Measurements from ENCODE around the gene IGF2BP1.
"Not testable (repeated sequence)": the region's sequence is repeated elsewhere in the genome, so short reads cannot be mapped to it uniquely, and the experiment has no call there.

Gene IGF2BP1

GRCh38 chr17:49055181-49055927 lies 58.2 kb downstream of the IGF2BP1 start:
- DNase-seq = no peak

DNA sequence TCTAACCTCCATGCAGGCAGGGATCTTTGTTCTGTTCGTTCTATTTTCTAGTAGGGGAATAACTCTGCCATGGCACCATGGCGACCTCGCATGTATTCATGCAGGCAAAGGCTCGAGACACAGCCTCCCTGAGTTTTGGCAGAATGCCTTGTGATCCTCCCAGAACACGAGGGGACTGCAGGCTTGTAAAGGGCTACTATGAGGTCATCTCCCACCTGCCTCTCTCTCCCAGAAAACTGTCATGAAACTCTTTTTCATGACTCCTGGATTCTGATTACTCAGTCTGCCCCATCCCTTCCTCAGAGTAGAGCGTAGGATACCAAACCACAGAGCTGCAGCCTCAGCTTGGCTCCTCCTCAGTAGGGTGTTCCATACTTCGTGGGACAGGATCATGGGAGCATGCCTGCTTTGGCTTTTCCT lies 64.3 kb downstream of the IGF2BP1 start:
- DNase-seq = no peak

GRCh38 chr17:49063652-49064051 lies 66.5 kb downstream of the IGF2BP1 start:
- no peak for DNase-seq

DNA sequence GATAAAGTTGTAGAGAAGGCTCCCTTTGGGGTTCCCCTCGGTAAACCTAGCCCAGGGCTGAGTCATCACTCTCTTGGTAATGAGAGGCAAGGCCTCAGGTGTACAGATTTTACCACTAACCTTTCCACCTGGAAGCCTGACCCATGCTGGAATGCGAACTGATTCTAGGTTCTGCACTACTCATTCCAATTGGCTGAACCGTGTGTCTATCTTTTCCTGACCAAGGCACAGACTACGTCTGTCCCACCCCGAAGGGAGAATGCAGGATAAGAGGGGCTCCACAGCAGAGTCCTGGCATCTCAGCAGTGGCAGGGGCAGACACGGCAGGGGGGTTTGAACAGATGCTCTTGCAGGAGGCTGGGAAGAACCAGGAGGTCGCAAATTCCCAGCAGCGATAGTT lies 70.0 kb downstream of the IGF2BP1 start:
- DNase-seq = no peak

DNA sequence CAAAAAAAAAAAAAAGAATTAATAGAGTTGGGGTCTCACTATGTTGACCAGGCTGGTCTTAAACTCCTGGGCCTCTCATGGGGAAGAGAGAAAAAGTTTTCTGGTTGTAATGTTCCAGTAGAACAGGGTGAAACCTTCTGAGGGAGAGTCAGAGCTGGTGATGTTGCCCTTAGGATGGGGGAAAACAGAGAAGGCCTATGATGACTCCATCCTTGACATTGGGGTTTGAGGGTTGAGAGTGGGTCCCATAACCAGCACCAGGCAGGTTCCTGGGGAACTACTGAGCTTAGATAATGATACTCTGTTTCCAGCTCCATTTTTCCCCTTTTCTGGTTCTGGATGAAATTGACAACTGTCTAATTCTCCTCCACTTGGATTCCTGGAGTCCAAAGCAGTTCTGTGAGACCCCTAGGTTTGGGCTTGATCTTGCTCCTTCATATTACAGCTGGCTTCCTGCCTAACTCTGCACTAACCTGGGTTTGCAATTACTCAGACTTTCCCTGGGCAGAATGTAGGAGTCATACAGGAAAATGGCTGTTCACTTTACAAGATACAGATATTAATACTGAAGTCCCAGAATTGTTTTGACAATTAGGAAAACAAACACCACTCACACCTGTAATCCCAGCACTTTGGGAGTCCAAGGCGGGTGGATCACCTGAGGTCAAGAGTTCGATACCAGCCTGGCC lies 72.5 kb downstream of the IGF2BP1 start:
- DNase-seq = no peak

DNA sequence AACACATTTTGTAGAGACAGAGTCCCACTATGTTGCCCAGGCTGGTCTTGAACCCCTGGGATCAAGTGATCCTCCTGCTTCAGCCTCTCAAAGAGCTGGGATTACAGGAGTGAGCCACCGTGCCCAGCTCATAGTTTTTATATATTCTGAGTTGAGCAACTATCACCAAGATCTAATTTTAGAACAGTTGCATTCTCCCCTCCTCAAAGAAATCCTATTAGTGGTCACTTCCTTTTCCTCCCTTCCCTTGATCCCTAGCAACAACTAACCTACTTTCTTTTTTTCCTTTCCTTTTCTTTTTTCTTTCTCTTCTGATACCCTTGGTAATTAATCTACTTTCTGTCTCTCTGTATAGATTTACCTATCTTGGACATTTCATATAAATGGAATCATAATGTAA lies 73.9 kb downstream of the IGF2BP1 start:
- DNase-seq = no peak

DNA sequence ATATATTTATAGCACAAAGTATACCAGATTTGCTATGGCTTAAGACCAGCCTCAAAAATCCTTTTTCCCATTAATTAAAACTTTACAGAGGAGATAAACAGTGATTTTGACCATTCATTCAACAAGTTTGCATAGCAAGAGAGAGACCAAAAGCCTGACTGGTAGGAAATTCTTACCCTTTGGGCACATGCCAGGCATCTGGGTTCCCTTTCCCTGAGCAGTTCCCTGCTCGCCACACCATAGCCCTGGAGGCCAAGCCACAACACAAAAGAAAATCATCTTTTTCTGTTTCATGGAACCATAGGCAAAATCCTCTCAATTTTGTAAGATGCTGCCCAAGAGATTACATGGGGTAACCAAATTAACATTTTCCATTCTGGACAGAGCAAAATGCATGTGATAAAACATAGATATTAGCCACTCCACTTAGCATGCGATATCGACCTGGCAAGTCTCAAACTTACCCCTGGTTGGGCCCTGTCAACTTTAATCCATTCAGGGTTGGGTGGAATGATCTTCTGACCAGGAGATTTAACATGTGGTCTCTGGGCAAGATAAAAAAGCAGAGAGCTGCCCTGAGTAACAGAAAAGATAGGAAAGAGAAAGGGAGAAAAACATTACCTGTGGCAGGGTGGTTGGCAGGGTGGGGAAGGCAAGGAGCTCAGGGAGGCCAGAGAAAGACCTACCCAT lies 77.8 kb downstream of the IGF2BP1 start:
- DNase-seq = no peak

DNA sequence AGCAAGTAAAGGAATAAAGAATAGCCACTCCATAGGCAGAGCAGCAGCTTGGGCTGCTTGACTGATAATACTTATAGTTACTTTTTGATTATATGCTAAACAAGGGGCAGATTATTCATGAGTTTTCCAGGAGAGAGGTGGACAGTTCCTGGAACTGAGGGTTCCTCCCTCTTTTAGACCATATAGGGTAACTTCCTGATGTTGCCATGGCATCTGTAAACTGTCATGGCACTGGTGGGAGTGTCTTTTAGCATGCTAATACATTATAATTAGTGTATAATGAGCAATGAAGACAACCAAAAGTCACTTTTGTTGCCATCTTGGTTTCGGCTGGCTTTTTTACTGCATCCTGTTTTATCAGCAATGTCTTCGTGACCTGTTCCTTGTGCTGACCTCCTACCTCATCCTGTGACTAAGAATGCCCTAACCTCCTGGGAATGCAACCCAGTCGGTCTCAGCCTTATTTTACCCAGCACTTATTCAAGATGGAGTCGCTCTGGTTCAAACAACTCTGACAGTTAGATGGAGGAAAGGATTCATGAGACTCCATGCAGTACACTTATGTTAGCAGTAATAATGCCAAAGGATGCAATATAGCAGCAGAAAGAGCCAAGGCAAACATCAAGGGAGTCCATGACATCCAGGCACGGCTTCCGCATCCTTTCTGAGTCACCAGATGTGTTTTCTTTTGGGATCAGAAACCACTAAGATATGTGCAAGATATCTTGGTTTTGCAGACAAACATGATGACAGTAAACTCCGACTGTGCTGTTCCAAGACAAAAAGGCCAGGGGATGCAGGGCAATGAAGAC lies 79.6 kb downstream of the IGF2BP1 start:
- no peak for DNase-seq

DNA sequence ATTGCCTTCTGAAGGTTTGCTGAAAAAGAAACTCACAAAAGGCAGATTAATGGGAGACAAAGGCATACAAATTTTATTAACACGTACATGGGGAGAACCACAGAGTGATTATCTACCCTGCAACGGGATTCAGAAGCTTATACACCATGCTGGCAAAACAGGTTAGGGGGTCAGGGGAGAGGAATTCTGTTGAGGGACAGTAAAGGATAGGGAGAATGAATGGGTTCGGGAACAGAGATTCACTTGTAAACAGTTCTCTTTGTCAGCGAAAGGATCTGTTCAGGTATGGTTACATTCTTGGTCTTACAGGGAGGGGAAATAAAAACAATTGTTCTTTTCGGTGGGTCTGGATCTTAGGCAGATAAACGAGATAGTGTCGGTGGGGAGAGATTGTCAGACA lies 81.1 kb downstream of the IGF2BP1 start:
- DNase-seq = no peak

DNA sequence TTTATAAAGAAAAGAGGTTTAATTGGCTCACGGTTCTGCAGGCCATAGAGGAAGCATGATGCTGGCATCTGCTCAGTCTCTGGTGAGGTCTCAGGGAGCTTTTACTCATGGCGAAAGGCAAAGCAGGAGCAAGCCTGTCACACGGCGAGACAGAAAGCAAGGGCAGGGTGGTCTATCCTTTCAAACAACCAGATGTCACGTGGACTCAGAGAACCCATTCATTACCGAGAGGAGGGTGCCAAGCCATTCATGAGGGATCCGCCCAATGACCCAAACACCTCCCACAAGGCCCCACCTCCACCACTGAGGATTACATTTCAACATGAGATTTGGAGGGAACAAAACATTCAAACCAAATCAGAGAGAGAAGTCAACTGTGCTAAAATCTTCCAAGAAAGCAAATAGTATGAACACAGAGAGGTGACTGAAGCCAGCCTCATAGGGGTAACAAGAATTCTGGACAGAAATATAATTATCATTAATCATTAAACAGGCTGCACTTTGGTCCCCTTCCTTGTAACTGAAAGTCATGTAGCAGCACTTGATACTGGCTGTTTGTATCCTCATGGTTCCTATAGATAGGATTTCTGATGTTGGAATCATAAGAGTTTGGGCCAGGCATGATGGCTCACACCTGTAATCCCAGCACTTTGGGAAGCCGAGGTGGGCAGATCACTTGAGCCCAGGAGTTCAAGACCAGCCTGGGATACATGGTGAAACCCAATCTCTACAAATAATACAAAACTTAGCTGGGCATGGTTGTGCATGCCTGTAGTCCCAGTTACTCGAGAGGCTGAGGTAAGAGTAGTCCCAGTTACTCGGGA lies 82.9 kb downstream of the IGF2BP1 start:
- no peak for DNase-seq

DNA sequence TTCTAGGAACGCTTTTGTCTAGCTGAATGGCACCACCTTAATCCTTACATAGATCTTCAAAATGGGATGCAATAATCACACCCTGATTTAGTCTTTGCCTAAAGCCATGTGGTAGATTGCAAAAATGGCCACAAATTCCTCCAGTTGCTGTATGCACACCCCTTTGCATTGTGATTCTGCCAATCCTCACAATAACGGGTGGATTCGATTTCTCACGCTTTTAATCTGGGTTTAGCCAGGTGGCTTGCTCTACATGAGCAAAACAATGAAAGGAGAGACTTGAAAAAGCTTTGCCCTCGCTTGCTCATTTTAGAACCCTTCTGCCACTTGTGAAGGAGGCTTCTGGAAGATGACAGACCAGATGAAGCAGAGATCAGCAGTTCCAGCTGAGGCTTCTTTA lies 85.0 kb downstream of the IGF2BP1 start:
- DNase-seq = no peak

GRCh38 chr17:49085046-49085445 lies 87.9 kb downstream of the IGF2BP1 start:
- DNase-seq = not testable (repeated sequence)

DNA sequence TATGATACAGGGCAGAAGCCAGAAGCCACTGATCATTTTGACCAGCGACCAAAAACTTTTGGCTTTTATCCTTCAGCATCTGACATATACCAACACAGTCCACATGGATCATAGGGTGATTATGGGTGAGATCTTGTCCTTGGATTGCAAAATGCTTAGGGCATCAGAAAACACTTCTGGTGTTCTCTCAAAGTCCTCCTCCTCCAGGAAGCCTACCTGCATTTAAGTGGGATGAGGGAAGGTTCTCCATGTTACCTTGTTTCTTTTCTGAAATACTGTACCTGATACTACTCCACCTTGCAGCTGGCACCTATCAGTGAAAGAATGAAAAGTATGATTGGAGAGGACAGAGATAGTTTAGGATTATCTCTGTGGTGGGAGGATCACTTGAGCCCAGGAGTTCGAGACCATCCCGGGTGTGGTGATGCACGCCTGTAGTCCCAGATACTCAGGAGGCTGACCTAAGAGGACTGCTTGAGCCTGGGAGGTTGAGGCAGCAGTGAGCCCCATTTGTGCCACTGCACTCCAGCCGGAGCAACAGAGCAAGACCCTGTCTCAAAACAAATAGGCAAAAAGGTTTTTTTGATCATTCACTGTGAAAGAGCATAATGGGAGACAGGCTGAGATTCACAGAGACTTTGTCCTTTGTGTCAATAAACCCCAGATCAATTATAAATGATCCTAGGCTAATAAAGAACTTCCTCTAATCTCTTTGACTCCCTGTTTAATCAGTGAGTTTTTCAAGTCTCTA lies 88.6 kb downstream of the IGF2BP1 start:
- no peak for DNase-seq

- no peak for DNase-seq
These were observed 89.1 kb downstream of the IGF2BP1 start for GRCh38 chr17:49086316-49086605.

DNA sequence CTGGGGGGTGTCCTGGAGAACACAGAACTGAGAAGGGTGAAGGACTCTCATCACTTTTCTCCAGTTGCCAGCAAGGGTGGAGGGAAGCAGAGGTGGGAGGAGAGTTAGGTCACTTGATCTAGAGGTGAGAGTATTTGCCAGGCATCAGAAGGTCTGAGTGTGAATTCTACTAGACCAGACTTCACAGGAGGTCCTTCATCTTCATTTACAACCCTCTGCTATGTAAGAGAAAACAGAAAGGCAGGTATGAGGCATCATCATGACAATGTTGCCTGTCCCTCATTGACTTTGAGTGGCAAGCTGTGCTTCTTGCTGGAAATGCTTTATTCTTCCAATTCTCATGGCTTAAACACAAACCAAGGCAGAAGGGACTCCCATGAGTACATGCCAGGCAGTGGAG lies 89.5 kb downstream of the IGF2BP1 start:
- DNase-seq = no peak

- no peak for DNase-seq
These were observed 91.9 kb downstream of the IGF2BP1 start for GRCh38 chr17:49089094-49089493.

DNA sequence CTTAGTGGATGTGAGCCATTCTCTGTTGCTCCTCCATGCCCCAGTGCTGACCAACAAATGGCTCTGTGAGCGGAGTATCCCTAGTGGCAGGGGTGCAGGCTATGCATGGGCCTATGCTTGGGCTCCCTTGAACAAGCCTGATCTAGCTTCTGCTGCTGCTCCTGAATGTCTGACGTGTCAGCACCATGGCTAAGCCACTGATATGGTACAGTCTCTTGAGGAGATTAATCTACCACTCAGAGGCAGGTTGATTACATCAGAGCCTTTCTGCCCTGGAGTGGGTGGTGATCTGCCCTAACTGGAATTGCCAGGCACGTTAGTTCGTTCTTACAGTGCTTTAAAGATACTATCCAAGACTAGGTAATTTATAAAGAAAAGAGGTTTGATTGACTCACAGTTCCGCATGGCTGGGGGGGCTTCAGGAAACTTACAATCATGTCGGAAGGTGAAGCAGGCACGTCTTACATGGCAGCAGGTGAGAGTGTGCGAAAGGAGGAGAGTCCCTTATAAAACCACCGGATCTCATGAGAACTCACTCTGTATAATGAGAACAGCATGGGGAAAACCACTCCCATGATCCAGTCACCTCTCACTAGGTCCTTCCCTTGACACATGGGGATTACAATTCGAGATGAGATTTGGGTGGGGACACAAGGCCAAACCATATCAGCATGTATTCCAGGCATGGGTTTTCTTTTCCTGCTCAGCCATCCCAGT lies 93.9 kb downstream of the IGF2BP1 start:
- no peak for DNase-seq

GRCh38 chr17:49093131-49093530 lies 95.9 kb downstream of the IGF2BP1 start:
- DNase-seq = no peak

- DNase-seq = no peak
These were observed 103.4 kb downstream of the IGF2BP1 start for GRCh38 chr17:49100601-49101000.

GRCh38 chr17:49101054-49101534 lies 103.9 kb downstream of the IGF2BP1 start:
- no peak for DNase-seq

GRCh38 chr17:49103360-49103759 lies 106.2 kb downstream of the IGF2BP1 start:
- not testable (repeated sequence) for DNase-seq

Data from CD4-positive, alpha-beta T cell treated with Interleukin-21 for 1 hour (primary cell).